Fibroblast of upper back skin (primary cell): ENCODE measurements around the gene P2RX3.
A peak's percentile ranks its signal among the peaks of the same experiment; 100 is the strongest.
"Not testable (repeated sequence)": the region's sequence is repeated elsewhere in the genome, so short reads cannot be mapped to it uniquely, and the experiment has no call there.

ENCODE experiments used
- DNase-seq: peaks from one replicate; pipeline ENCODE4 v3.0.0-alpha.2; 2013

Gene P2RX3

DNA sequence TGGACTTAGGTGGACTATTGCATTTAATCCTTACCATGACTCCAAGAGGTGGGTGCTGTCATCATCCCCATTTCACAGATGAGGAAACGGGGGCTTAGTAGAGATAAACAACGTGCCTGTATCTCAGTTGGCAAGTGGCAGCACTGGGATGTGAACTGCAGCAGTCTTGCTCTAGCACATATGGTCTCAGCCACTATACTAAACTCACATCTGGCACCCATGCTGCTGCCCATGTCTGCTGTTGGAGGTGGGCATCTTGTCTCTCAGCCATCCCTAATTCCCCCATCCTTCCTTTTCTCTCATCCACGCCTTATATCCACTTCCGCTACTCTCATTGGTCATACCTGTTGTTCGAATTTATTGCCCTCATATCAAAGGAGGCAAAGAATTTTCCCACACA is 39.0 kb downstream of the P2RX3 start:
- DNase-seq: no peak

DNA sequence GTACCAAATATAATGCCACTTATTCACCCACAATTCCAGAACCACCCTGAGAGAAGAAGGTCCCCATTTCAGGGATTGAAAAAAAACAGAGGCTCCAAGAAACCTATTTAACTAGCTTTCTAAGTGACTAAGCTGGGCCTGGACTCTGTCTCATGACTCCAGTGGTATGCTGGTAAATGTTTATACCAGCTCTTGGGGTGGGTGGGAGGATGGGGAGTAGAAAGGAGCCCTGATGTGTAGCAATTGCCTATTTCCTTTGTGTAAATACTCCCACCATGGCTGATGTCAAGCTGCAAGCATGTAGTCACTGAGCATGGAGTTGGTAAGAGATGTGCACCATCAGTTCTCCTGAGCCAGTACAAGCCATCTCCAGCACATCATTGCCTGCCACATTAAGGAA is 40.0 kb downstream of the P2RX3 start:
- no peak for DNase-seq

DNA sequence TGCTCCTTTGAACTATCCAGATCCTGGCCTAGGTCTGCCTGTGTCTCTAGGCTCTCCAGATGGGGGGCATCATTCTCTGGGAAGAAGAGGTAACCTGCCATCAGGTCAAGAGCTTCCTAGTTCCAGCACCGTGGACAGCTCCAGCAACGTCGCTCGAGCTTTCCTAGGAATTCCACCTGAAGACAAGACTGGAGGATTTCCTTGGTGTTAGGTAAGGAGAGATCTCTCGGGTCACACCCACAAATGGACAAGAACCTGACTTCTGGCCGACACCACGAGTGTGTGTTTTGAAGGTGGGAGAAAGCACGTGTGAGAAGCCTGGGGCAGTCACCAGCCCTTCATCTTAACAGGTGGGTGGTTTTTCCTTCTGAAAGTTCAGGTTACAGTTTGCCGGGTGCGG is 41.6 kb downstream of the P2RX3 start:
- peak; percentile 11 for DNase-seq

DNA sequence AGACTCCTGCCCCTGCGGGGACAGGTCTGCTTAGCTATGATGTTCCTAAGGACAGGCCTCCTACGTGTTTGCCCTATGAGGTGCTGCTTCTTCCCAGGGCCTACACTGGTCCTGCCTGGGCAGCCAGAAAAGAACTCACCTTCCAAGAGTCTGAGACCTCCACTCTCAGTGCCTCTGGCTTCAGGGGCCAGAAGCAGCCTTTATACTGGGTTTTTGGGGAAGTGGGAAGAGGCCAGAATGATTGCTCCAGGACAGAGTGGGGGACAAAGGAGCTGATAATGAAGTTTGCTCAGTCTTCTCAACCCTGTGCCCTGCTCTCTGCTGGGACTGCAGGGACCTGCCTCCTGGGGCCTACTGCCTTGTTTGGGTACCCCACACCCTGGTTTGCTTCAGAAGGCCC is 42.8 kb downstream of the P2RX3 start, which contains the start of gene PRG3:
TSS of gene PRG3 (minus strand) at position 176 of the 400 bp plus-strand sequence. CDS start 442 bp downstream, outside the sequence.
- no peak for DNase-seq

DNA sequence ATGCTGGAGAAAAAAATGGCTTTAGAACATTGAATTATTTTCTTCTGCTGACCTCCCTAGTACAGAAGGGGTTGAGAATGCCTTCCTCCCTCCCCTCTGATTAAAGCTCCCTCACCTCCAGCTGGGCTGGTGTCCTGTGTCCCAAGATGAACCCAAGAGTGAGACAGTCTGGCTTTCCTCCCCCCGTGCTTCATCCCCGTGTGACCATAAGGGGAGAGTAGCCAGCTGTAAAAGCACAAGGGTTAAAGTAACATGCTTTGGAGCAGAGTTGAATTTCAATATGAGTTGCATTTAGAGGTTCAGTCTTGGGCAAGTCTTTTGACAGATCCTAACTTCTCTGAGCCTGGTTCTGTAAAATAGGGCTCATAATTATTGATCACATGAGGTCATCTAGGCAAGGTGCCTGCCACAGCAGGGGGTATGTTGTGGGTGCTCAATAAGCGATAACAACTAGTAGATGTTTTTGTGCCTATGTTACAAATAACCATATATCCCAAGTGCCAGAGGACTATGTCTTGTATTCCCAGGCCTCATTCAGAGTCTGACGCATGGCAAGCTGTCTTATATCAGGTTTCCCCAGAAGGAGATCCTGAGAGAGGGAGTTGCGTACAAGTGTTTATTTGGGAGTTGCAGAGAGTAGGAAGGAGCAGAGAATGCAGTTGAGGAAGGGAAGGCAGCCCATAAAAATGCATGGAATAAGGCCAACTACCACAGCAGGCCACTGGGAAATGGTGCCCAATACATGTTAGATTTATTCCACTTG is 48.2 kb downstream of the P2RX3 start:
- DNase-seq: no peak

DNA sequence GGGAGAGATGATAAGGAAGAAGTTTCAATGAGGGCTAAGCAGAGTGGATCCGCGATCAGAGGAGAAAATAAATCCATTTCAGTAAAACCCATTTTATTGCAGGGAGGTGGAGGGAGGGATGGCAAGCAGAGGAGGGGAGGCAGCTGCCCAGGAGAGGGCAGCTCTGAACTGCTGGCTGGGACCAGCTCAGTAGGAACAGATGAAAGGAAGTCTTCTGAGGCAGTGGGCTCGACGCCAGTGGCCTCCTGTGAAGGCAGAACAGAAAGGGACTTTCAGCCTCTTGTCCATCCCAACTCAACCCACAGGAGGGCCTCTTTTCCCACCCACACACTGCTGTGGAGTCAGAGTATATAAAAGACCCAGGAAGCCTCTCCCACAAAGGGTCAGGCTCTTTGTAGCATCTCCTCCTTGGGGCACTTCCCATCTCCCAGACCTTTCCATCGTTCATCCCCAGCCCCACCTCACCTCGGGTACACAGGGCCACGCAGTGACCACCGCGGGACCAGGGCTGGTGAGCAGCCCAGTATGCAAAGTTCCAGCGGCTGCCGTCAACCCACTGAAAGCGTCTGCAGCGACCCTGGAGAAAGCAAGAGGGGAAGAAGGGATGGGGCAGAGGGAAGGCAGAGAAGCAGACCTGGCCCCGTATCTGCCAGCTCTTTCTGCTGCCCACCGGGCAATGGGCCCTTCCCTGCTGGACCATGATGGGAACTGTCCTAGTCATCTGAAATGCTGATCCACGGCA is 49.3 kb downstream of the P2RX3 start:
- DNase-seq: peak; percentile 11

DNA sequence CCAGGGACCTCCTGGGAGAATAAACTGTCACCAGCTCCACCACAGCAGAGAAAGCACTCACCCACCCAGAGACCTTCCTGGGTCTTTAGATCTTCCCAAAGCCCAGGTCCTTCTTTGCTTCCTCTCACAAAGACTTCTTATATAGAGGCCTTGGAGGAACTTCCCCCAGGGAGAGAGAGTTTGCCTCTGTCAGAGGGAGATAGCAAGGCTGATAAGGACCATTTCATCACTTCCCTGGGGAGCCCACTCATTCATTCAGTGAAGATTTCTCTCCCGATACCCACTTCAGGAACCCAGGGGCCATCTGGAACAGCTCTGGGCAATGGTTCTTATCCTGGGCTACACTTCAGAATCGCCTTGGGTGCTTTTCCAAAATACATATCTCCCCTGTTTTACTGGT is 52.4 kb downstream of the P2RX3 start, which contains the start of gene PRG2:
TSS of gene PRG2 (minus strand) at position 116 of the 400 bp plus-strand sequence. CDS start 706 bp downstream, outside the sequence.
- DNase-seq: no peak

DNA sequence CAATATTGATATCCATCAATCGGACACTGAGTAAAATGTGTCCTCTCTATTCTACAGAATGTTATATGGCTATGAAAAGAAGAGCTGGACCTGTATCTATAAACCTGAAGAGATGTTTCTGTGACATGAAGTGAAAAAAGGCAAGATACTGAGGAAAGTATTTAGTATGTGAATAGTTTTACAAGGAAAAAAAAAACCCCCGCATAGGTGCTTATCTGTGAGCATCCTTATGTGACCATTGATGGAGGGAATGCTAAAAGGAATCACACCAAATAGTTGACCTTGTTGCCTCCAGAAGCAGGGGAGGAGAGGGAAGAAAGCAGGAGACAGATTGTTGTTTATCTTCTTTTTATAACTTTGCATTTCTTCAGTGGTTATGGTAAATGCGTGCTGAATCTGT is 53.0 kb downstream of the P2RX3 start:
- no peak for DNase-seq

DNA sequence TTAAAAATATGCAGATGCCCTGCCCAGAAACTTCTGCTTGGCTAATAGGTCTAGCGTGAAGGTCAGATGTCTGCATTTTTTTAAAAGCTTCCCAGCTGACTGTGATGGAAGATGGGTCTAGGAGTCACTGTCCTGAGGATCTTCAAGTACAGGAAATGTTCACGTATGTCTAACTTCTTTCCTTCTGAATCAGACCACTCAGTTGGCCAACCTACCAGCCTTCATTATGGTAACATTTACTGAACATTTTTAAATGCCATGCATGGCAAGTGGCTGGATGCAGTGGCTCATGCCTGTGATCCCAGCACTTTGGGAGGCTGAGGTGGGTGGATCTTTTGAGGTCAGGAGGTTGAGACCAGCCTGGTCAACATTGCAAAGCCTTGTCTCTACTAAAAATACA is 53.4 kb downstream of the P2RX3 start:
- no peak for DNase-seq

DNA sequence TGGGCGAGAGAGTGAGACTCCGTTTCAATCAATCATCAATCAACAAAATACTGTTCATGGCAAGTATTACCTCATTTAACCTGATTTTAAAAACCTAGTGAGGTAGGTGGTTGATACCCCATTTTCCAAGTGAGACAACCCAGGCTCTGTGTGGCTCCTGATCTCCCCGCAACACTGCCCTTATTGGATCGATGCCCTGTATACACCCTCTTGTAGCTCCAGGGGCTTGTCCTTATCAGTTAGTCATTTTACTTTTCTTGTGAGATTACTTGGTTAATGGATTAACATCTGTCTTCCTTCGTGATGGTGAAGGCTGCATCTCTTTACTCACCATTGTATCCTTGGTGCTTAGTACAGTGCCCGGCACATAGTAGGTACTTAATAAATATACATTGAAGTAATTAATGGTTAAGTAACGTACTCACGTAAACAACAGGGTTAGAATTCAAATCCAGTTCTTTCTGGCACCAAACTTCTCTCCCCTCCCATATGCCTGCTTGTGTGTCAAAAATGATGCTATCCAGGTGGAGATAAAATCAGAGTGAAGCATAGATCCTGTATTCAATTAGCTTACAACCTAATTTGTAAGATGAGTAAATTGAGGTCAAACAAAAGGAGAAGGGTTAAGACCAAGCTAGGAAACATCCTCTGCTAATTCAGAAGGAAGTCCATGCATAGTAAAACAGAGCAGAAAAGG is 54.1 kb downstream of the P2RX3 start:
- DNase-seq: no peak

DNA sequence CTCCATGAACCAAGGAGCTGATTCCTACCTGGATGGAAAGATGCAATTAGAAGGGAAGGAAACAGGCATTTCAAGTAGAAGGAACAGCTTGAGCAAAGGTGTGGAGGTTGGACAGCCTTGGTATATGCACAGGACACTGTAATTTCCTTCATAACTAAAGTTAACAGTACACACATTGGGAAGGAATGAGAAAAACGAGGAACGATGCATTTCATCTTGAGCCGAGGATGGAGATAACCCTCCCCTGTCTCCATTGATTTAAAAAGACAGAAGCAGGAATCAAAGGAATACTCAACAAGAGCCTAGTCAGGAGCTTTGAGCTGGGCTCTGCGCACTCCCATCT is 54.6 kb downstream of the P2RX3 start:
- DNase-seq: no peak

DNA sequence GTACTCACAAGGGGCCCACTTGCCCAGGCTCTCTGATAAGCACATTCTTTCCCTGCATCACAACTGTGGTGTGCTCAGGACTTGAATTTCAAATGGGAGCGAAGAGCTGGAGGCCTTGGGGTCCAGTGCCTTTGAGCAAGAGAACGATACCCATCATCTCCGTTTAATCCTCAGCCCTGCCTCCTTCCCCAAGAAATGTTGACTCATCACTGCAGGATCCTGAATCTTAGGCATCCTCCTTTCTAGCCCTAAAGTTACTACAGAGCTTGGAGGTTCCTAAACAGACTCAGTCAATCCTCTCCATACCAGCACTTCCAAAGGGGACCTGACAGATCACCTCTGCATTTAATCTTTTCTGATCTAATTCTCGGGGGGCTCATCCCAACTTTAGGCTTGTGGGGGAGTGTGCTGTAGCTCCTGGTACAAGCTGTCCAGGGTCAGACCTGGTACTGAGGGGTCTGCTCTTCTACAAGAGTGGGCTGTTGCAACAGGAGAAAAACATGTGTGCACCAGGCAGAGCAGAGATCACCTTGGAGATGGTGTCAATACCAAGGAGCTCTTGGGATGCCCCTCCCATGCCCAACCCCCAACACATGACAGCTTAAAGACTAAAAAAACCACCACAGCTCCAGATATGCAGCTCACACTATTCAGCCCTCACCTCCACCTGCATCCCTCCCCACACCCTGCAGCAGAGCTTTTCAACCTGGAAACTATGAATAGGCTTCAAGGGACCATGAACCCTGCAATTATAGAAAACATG is 56.2 kb downstream of the P2RX3 start:
- no peak for DNase-seq

DNA sequence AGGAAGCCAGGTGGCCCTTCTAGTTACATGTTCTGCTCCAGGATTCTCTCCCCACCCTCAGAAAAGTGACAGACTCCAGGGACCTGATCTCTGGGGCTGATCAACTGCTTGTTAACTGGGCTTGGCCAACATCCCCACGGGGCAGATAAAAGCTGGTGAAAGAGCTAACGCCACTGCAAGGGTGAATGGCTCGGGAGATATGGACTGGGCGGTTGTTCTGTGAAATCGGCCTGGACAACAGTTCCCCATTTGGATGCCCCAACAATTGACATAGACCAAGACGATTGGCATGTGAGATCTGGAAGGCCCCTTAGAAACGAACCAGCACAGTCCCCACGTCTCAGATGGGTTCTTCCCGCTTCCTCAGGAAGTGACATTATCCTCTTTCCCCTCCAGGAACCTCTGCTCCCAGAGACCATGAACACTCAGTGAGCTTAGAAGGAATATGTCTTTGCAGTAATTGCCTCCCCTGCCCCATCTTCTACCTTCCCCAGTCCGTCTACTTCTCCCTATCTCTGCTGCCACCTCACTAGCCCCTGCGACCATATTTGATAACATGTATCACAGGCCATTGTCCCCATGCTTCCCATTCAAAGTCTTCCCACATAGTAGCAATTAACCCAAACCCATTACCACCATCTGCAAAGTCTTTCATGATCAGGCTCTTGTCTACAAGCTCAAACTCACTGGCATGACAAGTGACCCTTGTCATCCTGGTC is 57.9 kb downstream of the P2RX3 start:
- no peak for DNase-seq

DNA sequence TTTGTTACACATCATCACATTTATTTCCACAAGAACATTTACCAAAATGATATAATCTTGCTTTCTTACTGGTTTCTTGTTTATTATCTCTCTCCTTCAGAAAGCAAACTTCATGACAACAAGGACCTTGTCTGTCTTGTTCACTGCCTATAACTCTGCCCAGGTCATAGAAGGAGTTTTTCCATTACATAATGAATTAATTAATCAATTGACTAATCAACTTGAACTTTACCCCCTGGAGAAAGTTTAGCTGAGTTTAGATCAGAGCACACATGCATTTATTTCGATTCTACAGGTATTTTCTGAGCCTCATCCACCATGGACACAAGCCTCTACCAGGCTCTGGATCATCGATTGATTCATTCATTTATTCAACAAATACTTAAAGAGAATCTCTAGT is 58.6 kb downstream of the P2RX3 start:
- DNase-seq: no peak

DNA sequence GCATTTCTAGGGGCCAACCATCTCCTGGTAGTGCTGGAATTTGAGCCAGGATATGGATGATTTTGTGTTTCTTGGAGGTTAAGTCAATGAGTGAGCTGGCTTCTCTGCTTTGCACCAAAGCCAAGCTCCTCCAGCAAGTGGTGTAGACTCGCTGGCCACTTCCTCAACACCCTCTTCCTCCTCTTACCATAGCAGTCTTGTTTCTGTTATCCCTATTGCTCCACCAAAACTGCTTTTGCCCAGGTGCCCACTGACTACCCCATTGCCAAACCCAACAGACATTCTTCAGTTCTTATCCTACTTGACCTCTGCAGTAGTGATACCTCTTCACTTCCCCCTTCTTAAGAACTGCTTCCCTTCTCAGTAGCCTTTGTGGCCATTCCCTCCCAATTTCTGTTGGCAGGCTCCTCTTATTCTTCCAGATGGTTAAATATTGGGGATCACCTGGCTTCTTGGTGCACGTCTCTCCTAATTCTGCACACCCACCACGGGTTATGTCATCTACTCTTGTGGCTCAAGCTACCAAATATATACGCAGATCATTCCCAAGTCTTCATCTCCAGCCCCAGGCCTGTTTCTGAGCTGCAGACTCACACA is 59.3 kb downstream of the P2RX3 start:
- no peak for DNase-seq

DNA sequence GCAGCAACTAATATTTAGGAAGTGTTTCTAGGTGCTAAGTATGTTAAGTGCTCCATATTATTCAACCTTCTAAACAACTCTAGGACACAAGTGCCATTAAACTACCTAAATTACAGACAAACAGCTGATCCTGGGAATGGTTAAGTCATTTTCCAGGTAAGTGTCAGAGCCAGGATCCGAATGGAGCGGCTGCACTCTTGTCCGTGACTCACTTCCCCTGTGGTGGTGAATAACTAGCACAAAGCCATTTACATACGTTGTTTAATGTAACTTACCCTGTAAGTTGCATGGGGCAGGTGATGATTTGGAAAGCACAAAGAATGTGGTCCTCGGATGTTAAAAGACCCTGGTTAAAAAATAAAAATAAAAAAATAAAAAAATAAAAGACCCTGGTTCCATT is 61.1 kb downstream of the P2RX3 start:
- DNase-seq: no peak

DNA sequence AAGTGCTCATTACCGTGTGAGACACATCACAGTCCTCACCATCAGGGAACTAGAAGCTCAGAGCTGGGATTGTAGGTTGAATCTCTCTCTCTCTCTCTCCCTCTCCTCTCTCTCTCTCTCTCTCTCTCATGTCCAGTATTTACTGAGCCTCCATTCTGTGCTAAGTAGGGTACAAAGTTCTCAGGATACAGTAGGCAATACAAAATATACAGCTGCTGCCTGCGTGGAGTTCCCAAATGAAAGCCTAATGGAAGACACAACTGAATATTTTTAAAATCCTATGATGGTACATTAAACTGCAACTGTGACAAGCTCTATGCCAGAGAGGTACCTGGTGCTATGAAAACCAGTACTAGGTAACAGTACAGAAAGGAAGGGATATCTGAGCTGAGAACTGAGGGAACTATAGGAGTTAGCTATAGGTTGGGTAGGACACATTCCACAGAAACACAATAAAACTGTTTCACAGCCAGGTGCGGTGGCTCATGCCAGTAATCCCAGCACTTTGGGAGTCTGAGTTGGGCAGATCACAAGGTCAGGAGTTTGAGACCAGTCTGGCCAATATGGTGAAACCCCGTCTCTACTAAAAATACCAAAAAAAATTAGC is 61.9 kb downstream of the P2RX3 start:
- no peak for DNase-seq

DNA sequence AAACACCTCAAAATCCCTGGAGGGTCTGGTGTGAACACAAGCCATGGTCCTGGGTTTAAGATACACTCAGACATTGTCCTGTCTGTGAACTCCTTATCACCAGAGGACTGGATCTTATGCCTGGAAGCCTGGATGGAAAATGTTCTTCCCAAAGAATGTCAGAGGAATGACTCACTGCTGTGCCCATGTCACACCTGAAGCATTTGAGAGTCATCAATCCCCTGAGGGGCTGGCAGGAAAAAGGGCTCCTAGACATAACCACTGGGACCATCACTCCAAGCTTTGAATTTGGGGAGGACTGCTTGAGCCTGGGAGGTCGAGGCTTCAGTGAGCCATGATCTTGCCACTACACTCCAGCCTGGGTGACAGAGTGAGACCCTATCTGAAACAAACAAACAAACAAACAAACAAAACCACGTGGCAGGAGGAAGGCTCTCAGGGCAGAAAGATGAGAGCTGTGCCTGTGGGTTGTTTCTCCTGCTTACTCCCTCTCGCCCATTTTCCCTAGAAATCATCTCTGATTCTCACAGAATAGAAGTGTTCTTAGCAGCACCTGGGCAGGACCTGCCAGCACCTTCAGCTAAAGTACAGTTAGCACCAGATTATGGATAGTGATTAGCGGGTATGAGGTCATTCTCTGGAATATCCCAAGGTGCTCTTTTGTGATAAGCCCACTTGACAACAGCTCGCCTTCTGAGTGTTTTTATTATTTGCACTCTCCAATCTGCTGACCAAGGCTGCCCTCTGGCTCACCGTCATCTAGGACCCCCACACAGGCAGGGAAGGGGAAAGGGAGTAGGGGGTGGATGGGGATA is 64.2 kb downstream of the P2RX3 start:
- DNase-seq: no peak

DNA sequence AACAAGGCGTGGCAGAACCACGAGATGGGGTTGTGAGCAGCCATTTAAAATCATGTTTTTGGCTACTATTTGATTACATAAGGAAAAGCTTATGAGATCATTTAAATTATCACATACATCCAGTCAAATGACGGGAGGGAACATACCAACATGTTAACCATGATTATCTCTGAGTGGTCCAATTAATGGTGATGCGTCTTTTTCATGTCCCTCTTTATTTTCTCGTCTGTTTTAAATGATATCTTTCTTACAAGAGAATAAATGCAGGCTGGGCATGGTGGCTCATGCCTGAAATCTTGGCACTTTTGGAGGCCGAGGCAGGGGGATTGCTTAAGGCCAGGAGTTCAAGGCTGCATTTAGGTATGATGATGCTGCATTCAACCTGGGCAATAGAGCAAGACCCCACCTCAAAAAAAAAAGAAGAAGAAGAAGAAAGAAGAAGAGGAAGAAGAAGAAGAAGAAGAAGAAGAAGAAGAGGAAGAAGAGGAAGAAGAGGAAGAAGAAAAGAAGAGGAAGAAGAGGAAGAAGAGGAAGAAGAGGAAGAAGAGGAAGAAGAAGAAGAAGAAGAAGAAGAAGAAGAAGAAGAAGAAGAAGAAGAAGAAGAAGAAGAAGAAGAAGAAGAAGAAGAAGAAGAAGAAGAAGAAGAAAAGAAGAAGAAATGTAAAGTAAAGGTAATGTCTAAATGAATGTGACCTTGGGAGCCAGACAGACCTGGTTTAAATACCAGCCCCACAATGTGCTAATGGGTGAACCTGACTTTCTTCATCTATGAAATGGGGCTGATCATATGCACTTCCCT is 65.0 kb downstream of the P2RX3 start:
- not testable (repeated sequence) for DNase-seq

DNA sequence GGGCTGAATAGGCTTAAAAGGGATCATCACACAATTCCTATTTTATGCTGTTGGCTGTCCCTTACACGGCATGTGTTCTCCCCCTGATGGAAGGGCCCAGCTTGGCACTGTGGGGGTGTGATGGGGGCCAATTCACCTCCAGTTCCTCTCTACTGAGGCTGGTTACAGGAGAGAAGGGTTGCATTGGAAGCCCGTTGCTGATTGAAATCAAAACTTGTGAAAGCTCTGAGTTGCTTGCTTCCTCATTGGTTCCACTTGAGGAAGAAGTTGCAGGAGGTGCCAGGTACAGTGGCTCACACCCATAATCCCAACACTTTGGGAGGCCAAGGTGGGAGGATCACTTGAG is 65.6 kb downstream of the P2RX3 start:
- no peak for DNase-seq
